IMR-90 (cell line): Measurements from ENCODE around the gene EXO1. TPM values are rescaled to one million over a fixed set of nuclear protein-coding genes. Genes with fewer than 3 reads are reported as not detected.

Experiments
- ATAC-seq: fragments of 200-7000 bp; cut with Tn5 transposase; 2 replicates; pipeline ENCODE4 v1.9.1; 2020; ENCODE audit warnings: low read depth, mild to moderate bottlenecking, moderate library complexity
- BruUV-seq: library from RNA; stranded (reverse); fragments of 400-500 nt; replicated peaks from 2 replicates; lab custom pipeline; 2021; lab: Mats Ljungman, UMichigan
- CTCF ChIA-PET: fragments of 300-600 bp; formaldehyde crosslinking; extraction: SDS; loops from one replicate; lab custom pipeline; 2021; ENCODE audit warnings: antibody characterized with exemption; lab: Yijun Ruan, JAX
- POLR2A ChIA-PET: fragments of 300-600 bp; sonication (Branson Sonifier 250); formaldehyde crosslinking; loops from one replicate; lab custom pipeline; 2022; ENCODE audit warnings: antibody characterized with exemption; ENCODE audit not compliant: unreplicated experiment; lab: Charles Lee
- DNase-seq: peaks from one replicate; pipeline ENCODE4 v3.0.0; 2013
- H2AFZ ChIP-seq: replicated peaks from 2 replicates; pipeline ENCODE3; 2013; ENCODE audit warnings: low read length, mild to moderate bottlenecking; ENCODE audit not compliant: poor library complexity
- H2AK5ac ChIP-seq: 2 replicates; pipeline ENCODE4 v1.6.1; 2013; ENCODE audit warnings: low read depth, low read length, inconsistent platforms
- H2AK9ac ChIP-seq: replicated peaks from 2 replicates; pipeline ENCODE3; 2013; ENCODE audit warnings: mild to moderate bottlenecking, low read depth, low read length, moderate library complexity; ENCODE audit not compliant: poor library complexity
- H2BK120ac ChIP-seq: 2 replicates; pipeline ENCODE4 v1.6.1; 2013; ENCODE audit warnings: low read depth, low read length, inconsistent platforms
- H2BK15ac ChIP-seq: 3 replicates; pipeline ENCODE4 v1.6.1; 2013; ENCODE audit warnings: low read depth, low read length, inconsistent platforms
- H2BK20ac ChIP-seq: 2 replicates; pipeline ENCODE4 v1.6.1; 2013; ENCODE audit warnings: low read depth, mild to moderate bottlenecking, inconsistent platforms, low read length, moderate library complexity
- H2BK5ac ChIP-seq: 2 replicates; pipeline ENCODE4 v1.6.1; 2013; ENCODE audit warnings: mild to moderate bottlenecking, low read depth, low read length, inconsistent platforms; ENCODE audit not compliant: poor library complexity, severe bottlenecking
- H3K14ac ChIP-seq: replicated peaks from 2 replicates; pipeline ENCODE4 v1.6.1; 2013; ENCODE audit warnings: low read depth, low read length, inconsistent platforms
- H3K18ac ChIP-seq: 2 replicates; pipeline ENCODE4 v1.6.1; 2013; ENCODE audit warnings: low read depth, low read length, control low read depth
- H3K23ac ChIP-seq: 2 replicates; pipeline ENCODE4 v1.6.1; 2013; ENCODE audit warnings: low read depth, low read length, inconsistent platforms
- H3K27ac ChIP-seq: 2 replicates; pipeline ENCODE4 v1.5.1; 2013; ENCODE audit warnings: mild to moderate bottlenecking, control low read depth, low read length; ENCODE audit not compliant: insufficient read depth
- H3K27me3 ChIP-seq: 2 replicates; pipeline ENCODE4 v1.6.1; 2013; ENCODE audit warnings: low read length; ENCODE audit not compliant: control insufficient read depth, insufficient read depth
- H3K36me3 ChIP-seq: 2 replicates; pipeline ENCODE4 v1.6.1; 2013; ENCODE audit warnings: low read length, mixed read lengths; ENCODE audit not compliant: control insufficient read depth, insufficient read depth
- H3K4ac ChIP-seq: 2 replicates; pipeline ENCODE4 v1.6.1; 2013; ENCODE audit warnings: low read depth, low read length, inconsistent platforms
- H3K4me1 ChIP-seq: 2 replicates; pipeline ENCODE4 v1.6.1; 2013; ENCODE audit warnings: low read length, mixed read lengths; ENCODE audit not compliant: control insufficient read depth, insufficient read depth
- H3K4me2 ChIP-seq: 2 replicates; pipeline ENCODE4 v1.6.1; 2013; ENCODE audit warnings: low read depth, mild to moderate bottlenecking, control low read depth, low read length, moderate library complexity
- H3K4me3 ChIP-seq: 2 replicates; pipeline ENCODE4 v1.5.1; 2013; ENCODE audit warnings: low read depth, mild to moderate bottlenecking, control low read depth, low read length, moderate library complexity; ENCODE audit not compliant: insufficient read depth
- H3K56ac ChIP-seq: 2 replicates; pipeline ENCODE4 v1.6.1; 2013; ENCODE audit warnings: low read length, inconsistent platforms; ENCODE audit not compliant: insufficient read depth; ENCODE audit errors: extremely low read depth
- H3K79me1 ChIP-seq, 2 experiments: 2 replicates each; pipeline ENCODE4 v1.6.1; 2013; ENCODE audit warnings: low read length in 2 of 2, inconsistent platforms in 1 of 2, low read depth in 1 of 2
- H3K9ac ChIP-seq: 2 replicates; pipeline ENCODE4 v1.6.1; 2013; ENCODE audit warnings: low read depth, low read length, control low read depth
- H3K9me1 ChIP-seq: 2 replicates; pipeline ENCODE4 v1.6.1; 2013; ENCODE audit warnings: low read length, inconsistent platforms; ENCODE audit not compliant: insufficient read depth
- H3K9me3 ChIP-seq: 2 replicates; pipeline ENCODE4 v1.6.1; 2013; ENCODE audit warnings: low read length; ENCODE audit not compliant: control insufficient read depth, insufficient read depth
- H4K20me1 ChIP-seq: 2 replicates; pipeline ENCODE4 v1.6.1; 2013; ENCODE audit warnings: low read length, inconsistent platforms; ENCODE audit not compliant: insufficient read depth
- H4K5ac ChIP-seq: 2 replicates; pipeline ENCODE4 v1.6.1; 2013; ENCODE audit warnings: mild to moderate bottlenecking, low read depth, low read length, control low read depth
- H4K8ac ChIP-seq, 2 experiments: 2 replicates each; pipeline ENCODE4 v1.6.1; 2013; ENCODE audit warnings: low read depth in 2 of 2, low read length in 2 of 2, control low read depth in 1 of 2, inconsistent platforms in 1 of 2
- H4K91ac ChIP-seq: 2 replicates; pipeline ENCODE4 v1.6.1; 2013; ENCODE audit warnings: low read depth, low read length, inconsistent platforms; ENCODE audit not compliant: insufficient read depth
- BHLHE40 ChIP-seq: fragments of 150-350 bp; IDR thresholded peaks from 2 replicates; pipeline ENCODE4 v1.6.1; 2016; ENCODE audit warnings: mild to moderate bottlenecking, low read depth, low read length
- CEBPB ChIP-seq: IDR thresholded peaks from 2 replicates; pipeline ENCODE4 v1.6.1; 2012; ENCODE audit warnings: low read depth, low read length, improper control_type of control experiment
- CHD1 ChIP-seq: IDR thresholded peaks from 2 replicates; pipeline ENCODE4 v1.6.1; 2012; ENCODE audit warnings: low read depth, low read length, improper control_type of control experiment
- CTCF ChIP-seq: conservative IDR thresholded peaks from 2 replicates; pipeline ENCODE4 v1.5.1; 2012; ENCODE audit warnings: mild to moderate bottlenecking, low read depth, low read length, improper control_type of control experiment
- MXI1 ChIP-seq: IDR thresholded peaks from 2 replicates; pipeline ENCODE4 v1.6.1; 2012; ENCODE audit warnings: low read depth, mild to moderate bottlenecking, low read length, moderate library complexity, borderline replicate concordance
- NFE2L2 ChIP-seq: fragments of 150-350 bp; IDR thresholded peaks from 2 replicates; pipeline ENCODE4 v1.6.1; 2016; ENCODE audit warnings: low read depth, mild to moderate bottlenecking, low read length
- RAD21 ChIP-seq: IDR thresholded peaks from 2 replicates; pipeline ENCODE4 v1.6.1; 2012; ENCODE audit warnings: low read length, improper control_type of control experiment
- RCOR1 ChIP-seq: IDR thresholded peaks from 2 replicates; pipeline ENCODE4 v1.6.1; 2012; ENCODE audit warnings: mild to moderate bottlenecking, low read length, improper control_type of control experiment; ENCODE audit not compliant: insufficient replicate concordance
- WGBS, 2 experiments: methylation state at CpG; one replicate each; pipeline versions ENCODE4 v1.1.5 to v1.1.7; 2013; ENCODE audit warnings: missing lambda C conversion rate in 2 of 2; ENCODE audit not compliant: insufficient read length in 1 of 2; ENCODE audit errors: extremely low coverage in 2 of 2; 5-methylcytosine and 5-hydroxymethylcytosine counted together
- dilution Hi-C: fragments of 300-500 bp; cut with HindIII; formaldehyde crosslinking; loops from one replicate; pipeline ENCODE4 v1.14.3; 2018; ENCODE audit warnings: low sequenced_read_pairs; ENCODE audit not compliant: unreplicated experiment
- in situ Hi-C: fragments of 300-500 bp; cut with MboI; formaldehyde crosslinking; loops from 3 replicates; pipeline ENCODE4 v1.14.3; 2019; ENCODE audit warnings: low sequenced_read_pairs, inconsistent platforms, mixed read lengths
- intact Hi-C: fragments of 100-400 bp; cut with micrococcal nuclease; formaldehyde crosslinking; loops from 2 replicates; pipeline ENCODE4 v1.10.0; 2022
- polyA plus RNA-seq, 3 experiments: library from polyadenylated mRNA; depleted of rRNA; stranded (reverse); fragments of >200 nt; gene quantifications; 2 replicates each; pipeline ENCODE4 v1.2.3, GENCODE V29; 2012; ENCODE audit warnings: low replicate concordance in 1 of 3
- total RNA-seq: library from RNA; depleted of rRNA; stranded (reverse); fragments of >200 nt; gene quantifications from 2 replicates; pipeline ENCODE4 v1.2.3, GENCODE V29; 2012

EXO1 gene
- total and polyA plus RNA-seq, 2 of the 4 experiments (the other 2 are of a cell fraction), result 5.1 to 12.9 TPM

- in situ Hi-C loops (no loop called here), intact Hi-C loops (no loop called here), dilution Hi-C loops (no loop called here)
- H2AK9ac ChIP-seq, result no peak overlapping the region
- peaks cover 3% of the 10 kb centered on the region; the same call in 1 of the 2 replicates for H3K36me3 ChIP-seq
- H2BK20ac ChIP-seq, result no peak overlapping the region
- H2BK5ac ChIP-seq, result no peak overlapping the region
- no peak overlapping the region for H4K91ac ChIP-seq
- no peak overlapping the region for H4K8ac ChIP-seq
- BruUV-seq, result no TSS peak
- H3K4me2 ChIP-seq, result no peak overlapping the region
- no peak overlapping the region for H2AFZ ChIP-seq
- no peak overlapping the region for H3K14ac ChIP-seq
- CTCF ChIA-PET, result no interaction called here
- H3K9me1 ChIP-seq, result no peaks in the 10 kb centered on the region
- ATAC-seq (no peak), DNase-seq (no peak)
- H3K4me1 ChIP-seq, result no peaks in the 10 kb centered on the region
- no peak overlapping the region for H3K9ac ChIP-seq
- POLR2A ChIA-PET, result no interaction called here
- H3K79me1 ChIP-seq, result no peaks in the 10 kb centered on the region
- no peak overlapping the region for H3K18ac ChIP-seq
- no peak overlapping the region for H2BK120ac ChIP-seq
- no peak overlapping the region for H2AK5ac ChIP-seq
- H3K27me3 ChIP-seq, result no peaks in the 10 kb centered on the region
- WGBS, 2 experiments, result no CpG with 5 or more reads among the region's 1 CpG
- H3K27ac ChIP-seq, result no peak overlapping the region
- H3K56ac ChIP-seq, result no peak overlapping the region
- H3K4ac ChIP-seq, result no peak overlapping the region
- no peak overlapping the region for H4K5ac ChIP-seq
- TF ChIP-seq CHD1 (no peak), NFE2L2 (no peak), BHLHE40 (no peak), MXI1 (no peak), CTCF (no peak), RAD21 (no peak), RCOR1 (no peak), CEBPB (no peak)
- H3K23ac ChIP-seq, result no peak overlapping the region
- H4K20me1 ChIP-seq, result no peaks in the 10 kb centered on the region
- H3K9me3 ChIP-seq, result 0 out of 2 replicates have a peak, but pooled peaks cover 1% of the 10 kb centered on the region
- H3K4me3 ChIP-seq, result no peak overlapping the region
- H2BK15ac ChIP-seq, result no peak overlapping the region
These were observed 35.2 kb downstream of the EXO1 start for GRCh38 chr1:241883159-241883558.
